GM19455 (cell line): ENCODE results near the gene PBX1.

ENCODE experiments used
- ATAC-seq: cut with Tn5 transposase; IDR thresholded peaks from one replicate; pipeline ENCODE4 v1.9.1; 2021; ENCODE audit not compliant: unreplicated experiment

Gene PBX1

GRCh38 chr1:164716992-164717703, 158.2 kb downstream of the PBX1 start:
- ATAC-seq, result no peak

DNA sequence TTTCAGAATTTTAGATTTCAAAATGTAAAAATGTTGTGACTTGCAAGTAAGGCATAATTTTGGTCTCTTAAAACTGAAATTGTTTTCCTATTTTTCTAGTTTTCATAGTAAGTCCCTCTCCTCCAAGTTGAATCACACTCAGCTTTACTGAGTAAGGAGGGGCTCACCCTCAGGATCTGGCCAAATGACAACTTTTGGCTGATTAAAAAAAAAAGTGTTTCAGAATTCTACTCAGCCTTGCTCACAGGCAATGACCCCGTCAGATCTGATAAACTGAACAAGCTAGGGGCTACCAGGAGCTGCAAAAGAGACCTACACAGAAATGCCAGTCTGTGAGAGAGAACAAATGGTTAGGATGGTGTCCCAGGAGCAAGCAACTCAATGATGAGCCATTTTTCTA, 159.8 kb downstream of the PBX1 start:
- no peak for ATAC-seq

- ATAC-seq, result no peak
These were observed 160.9 kb downstream of the PBX1 start for GRCh38 chr1:164719676-164720439.

GRCh38 chr1:164720440-164721227, 161.7 kb downstream of the PBX1 start:
- ATAC-seq, result no peak

- no peak for ATAC-seq
These were observed 162.2 kb downstream of the PBX1 start for GRCh38 chr1:164721228-164721496.

DNA sequence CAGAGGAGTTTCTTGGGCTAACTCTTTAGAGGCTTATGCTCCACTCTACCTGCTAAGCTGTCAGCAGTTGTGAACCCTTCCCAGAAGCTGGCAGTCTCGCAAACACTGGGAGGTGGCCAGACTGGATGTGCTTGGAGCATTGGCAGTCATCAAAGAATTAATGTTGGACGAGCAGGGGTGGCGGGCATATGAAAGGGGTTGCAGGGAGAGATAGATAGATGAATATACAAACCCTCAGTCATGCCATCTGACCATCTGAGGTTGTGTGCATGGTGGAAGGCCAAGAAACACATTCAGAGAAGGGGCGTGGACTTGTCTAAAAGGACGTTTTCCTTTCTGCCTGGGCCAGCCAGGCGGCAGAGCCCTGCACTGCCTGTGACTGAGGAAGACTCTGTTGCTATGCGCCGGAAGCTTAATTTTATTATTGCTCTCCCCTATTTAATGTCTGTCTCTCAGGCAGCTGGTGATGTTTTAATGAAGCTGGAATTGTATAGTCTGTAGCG, 164.4 kb downstream of the PBX1 start:
- ATAC-seq, result no peak

DNA sequence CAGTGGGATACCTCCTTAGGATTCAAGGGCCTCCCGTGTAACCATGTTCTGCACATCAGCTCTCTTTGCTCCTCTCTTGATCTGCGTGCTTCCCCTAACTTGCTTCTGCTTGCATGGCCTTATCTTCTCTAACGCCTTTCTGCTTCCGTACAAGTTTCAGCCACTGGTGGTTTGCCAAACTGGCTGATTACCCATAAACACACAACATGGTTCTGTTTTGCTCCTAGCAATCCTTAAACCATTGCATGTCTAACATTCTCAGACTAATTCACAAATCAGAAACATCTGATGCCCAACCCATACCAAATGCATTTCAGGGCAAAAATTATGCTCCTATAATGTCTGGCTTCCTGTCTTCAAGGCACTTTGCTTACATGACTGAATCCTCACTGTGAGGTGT, 166.4 kb downstream of the PBX1 start:
- no peak for ATAC-seq

DNA sequence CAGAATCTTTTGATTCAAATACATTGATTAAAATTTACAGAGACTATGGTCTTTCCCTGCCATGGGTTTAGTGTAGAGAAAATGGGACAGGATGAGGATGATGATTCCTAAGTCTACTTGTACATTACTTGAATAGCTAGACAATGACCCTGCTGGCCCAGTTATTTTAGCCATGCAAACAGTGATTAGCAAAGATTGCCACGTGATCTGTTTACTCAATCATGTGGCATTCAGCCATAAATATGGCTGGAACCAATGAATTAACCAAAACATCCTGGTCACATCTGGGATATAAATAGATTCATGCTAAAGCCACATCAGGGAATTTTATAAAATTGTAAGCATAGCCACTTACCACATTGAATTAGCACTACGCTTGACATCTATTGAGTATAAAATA, 167.3 kb downstream of the PBX1 start:
- ATAC-seq, result no peak

DNA sequence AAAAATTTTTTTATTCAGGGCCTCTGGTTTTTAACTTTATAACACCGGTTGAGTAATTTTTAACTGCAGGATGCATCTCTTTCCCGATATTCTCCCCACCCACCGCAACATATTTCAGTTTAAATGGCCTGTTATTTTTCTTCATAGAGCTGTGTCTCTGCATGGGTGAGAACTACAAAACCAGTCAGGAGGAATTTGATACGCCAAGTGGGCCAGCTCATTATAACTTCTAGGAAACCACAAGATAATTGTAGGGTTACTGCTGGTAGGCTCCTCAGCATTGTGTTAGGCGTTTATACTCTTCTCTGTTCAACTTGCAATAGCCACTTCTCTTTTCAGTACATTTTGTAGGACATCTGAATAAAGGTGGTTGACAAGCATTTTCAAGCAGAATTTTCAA, 169.7 kb downstream of the PBX1 start:
- no peak for ATAC-seq

DNA sequence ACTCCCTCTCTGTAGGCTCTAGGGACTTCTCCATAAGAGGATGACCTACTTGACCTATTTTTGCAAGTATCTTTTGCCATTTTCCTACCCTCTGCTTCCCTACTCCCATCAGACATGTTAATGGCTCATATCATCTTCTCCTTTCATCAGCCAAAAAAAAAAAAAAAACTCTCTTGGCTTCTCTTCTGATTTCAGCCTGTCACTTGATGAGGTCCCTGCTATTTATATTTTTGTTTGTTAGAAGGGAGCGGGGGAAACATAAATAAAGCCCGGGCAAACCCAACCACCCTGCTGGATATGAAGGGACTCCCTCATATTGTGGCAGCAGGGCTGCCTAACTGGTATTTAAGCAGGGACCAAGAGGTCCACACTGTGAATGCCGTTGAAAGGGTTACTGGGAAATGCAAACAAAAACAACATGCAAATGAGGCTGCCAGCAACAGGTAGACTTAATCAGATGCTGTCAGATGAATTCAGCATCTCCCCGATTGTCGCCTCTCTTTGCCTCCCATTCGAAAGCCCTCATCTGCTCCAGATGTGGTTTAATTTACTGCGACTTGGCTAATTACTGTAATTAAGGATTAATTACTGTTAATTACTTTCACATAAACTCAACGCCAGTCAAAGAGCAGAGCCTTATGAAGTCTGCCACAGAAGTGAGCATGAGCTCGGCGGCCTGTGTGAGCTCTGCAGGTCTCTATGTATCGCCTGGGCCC, 172.3 kb downstream of the PBX1 start:
- ATAC-seq, result no peak

DNA sequence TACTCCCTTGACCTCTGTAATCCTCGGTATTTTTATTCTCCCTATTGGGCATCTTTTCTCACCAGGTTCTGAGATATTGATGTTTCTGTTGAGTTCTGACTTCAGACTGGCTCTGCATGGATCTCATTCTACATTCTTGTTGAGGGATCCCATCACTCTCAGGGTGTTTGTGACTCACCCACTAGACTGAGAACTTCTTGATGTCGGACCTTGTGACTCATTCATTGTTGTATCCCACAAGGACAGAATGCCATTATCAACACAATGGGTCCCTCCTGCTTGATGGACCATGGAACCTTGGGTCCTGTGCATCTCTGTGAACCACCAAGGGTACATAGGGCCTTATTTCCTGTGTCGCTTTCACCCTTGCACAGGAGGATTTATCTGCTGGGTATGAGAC, 174.1 kb downstream of the PBX1 start:
- ATAC-seq, result no peak

DNA sequence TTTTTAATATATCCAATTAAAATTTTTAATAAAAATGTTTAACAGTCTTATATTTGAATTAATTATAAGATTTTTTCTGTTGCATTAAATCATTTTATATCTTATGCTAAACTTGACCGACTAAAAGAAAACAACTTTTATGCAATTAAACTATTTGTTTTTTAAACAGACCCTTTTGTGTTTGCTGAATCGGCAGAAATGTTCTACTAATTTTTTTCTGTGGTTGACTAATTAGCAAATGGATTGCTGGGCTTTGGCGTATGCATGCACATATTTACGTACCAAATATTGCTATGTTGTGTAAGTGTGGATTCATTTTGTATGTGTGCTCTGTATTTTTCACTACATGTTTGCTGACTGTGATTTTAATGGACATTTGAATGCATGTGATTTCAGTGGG, 174.8 kb downstream of the PBX1 start:
- no peak for ATAC-seq

DNA sequence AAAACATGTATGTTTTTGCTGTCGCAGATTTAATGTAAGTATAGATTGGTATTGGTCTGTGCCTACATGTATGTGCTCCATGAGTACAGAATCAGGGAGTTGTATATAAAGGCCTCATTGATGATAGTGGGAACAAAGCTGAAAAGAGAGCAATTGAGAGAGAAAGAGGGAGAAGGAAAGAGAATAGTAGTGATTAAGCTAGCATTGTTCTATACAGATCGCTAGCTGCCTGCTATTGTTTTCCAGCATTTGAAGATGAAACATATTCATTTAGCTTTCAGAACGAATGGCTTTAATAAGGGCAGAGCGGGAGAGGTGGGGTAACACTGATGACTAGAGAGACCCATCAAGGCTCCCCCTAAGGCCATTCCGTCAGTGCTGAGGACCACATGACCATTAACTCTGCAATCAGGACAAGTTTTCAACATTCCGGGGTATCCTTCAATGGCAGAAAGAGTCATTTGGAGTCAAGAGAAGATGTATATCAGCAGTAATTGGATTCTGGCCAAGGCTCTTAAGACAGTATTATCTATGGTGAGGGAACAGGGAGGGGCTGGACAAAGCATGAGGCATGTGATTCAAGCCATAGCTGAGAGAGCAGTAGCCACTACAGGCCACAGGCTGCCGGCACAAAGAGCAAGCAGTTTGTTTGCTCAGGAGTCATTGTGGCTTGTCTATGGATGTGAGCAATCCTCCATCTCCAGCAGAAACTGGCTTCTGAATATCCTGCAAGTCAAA, 176.5 kb downstream of the PBX1 start:
- ATAC-seq, result no peak

DNA sequence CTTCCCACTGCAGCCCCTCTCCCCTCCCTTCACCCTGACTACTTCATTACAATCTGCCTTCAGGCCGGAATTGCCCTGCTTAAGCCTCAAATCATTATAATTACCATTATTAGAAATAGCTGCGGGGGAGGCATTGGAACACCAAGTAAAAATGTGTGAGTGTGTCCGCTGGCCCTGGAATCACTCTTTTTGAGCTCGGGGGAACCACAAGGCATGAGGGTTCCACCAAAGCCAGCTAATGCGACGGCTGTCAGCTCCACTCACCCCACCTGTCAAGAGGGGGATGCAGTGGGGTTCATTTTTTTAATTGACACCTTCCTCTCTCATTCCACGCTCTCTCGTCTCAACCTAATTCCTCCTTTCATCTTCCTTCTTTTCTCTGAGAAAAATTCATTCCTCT, 177.2 kb downstream of the PBX1 start:
- ATAC-seq, result no peak

- no peak for ATAC-seq
These were observed 180.2 kb downstream of the PBX1 start for GRCh38 chr1:164739189-164739588.

DNA sequence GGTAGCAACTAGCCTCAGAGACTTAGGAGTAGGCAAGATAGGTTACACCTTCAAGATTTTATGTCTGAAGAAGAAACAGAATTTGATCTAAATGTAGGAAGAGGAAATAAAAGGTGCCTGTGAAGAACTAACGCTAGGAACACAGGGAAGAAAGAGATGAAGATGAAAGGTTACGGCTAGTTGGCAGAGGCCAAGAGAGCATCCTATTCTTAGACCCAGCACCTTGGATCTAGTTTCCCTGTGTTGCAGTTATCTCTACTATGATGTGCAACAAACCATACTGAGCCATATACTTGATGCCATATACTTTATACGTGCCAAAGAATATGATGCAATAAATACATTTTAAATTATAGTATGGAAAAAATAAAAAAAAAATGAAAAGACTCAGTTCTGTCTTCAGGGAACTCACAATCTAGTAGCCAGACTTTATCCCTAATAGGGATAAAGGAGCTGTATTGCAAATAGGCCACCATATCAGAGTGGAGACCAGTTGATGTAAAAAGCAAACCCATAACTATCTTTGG, 181.1 kb downstream of the PBX1 start:
- ATAC-seq, result no peak

- no peak for ATAC-seq
These were observed 183.8 kb downstream of the PBX1 start for GRCh38 chr1:164742745-164743144.

DNA sequence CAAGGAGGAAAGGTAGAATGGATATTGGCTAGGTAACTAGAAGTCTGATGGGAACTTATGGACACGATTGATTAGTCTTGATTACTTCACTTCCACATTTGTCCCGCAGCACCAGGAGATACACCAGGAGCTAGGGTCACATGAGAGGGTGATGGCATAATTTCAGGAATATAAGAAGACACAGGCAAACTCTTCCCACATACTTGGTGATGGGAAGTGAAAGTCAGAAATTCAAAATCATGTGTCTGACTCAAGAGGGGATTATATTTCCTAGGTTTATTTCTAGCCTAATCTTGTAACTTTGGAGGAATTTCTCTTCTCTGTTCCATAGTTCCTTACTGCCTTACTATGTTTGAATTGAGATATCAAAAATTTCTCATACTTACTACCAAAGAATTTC, 185.0 kb downstream of the PBX1 start:
- no peak for ATAC-seq

DNA sequence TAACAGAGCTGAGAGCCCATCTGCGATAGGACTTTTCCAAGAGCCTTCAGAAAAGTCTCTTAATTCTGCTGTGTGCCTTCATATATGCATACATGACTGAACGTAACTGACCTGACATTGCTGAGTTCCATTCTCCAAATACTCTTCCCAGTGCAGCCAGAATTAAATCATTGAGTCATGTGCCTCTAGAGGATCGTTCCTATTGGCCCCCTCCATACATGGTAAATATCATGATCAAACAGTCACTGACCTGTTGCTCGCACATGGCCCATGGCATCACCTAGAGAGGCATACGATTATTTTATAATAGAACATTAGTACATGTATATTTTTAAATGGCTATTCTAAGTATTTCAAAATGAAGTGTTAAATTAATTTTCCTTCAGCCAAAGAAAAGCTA, 186.8 kb downstream of the PBX1 start:
- no peak for ATAC-seq

DNA sequence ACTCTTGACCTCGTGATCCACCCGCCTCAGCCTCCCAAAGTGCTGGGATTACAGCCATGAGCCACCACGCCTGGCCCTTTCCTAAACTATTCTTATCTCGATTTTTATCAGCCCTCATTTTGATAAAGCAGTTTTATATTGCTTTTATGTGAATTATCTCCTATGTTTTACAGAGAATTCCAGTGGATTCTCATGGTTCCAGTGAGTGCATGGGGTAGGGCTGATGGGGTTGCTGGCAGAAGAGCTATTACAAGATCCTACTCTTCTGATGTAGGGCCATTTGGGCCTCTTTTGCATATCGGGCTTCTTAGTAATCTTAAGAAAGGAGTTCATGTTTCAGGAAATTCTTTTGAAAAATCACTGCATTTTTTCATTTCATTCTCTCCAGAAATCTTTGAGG, 187.6 kb downstream of the PBX1 start:
- no peak for ATAC-seq
